Measurements from ENCODE around the gene CAPN9.
"Not testable (repeated sequence)": the region's sequence is repeated elsewhere in the genome, so short reads cannot be mapped to it uniquely, and the experiment has no call there.

CAPN9 gene

GRCh38 chr1:230749150-230749549 is 2.0 kb downstream of the CAPN9 start:
- no peak for DNase-seq (ENCODE audit: low read depth)

DNA sequence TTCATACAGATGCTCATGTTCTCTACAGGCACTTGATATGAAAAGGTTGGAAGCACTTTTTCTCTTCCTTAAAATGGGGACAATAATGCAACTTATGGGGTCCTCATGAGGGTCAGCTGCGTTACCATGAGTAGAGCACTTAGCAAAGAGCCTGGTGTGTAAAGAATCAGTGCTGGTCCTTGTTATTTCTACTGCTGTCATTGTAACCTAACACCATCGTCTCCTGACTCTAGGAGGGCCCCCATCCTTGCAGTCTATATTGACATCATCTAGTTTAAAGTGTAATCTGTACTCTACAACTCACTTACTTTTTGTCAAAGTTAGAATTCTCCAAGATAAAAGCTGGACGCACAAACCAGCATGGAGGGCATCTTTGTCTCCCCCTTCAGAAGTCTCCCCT is 2.4 kb downstream of the CAPN9 start:
- DNase-seq (ENCODE audit: low read depth), result no peak

DNA sequence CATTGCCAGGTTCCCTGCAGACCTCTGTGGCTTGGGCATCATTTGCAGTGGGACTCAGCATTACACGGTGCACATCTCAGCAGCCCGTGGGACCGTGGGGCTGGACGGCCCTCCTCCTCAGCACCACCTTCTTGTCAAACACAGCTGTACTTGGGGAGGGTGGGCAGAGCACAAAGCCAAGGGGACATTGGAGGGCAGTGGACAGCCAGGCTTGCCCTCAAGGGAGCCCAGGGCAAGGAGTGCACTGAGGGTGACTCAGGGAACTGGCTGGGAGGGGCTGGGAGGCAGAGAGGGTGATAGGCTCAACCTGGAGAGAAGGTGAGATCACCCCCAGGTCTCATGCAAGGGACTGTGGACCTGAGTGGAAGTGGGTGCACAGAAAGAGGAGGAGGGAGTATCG is 3.4 kb downstream of the CAPN9 start:
- DNase-seq (ENCODE audit: low read depth), result no peak

DNA sequence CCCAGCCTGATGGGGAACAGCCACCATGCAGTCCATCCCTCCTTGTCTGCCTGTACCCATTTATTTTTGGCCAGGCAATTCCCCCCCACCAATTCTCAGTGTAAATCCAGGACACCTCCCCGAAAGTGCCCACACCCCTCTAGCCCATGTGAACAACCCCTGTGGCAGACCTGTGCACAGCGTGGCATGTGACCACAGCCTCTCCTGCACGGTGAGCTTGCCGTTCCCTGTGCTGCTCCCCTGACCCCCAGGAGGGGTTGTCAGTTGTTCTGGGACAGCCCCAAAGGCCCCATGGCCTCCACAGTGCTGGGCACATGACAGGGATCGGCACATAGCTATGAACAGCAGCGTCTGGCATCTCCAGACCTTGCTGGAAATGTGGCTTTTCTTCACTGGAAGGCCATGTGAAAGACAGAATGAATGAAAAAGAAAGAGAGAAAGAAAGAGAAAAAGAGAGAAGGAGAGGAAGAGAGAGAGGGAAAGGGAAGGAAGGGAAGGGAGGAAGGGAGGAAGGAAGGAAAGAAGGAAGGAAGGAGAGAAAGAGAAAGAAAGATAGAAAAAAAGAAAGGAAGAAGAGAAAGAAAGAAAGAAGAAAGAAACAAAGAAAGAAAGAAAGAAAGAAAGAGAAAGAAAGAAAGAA is 3.9 kb downstream of the CAPN9 start:
- no peak for DNase-seq (ENCODE audit: low read depth)

DNA sequence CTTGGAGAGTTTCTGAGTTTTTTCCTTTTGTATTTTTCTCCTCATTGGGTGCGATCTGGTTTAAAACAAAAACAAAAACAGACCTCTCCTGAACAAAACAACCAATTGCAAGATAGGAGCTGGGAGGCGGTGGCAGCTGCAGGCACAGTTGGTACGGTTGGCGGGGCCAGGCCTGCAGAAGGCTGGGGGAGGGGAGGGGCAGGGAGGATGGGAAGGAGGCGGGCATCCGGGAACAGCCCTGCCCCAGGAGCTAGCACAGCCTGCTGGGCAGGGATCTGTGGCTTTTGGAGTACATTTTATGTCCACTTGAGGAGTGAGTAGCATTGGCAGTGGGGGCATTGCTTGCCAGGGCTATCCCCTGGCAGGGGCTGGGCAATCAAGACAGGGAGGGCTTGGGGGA is 5.2 kb downstream of the CAPN9 start:
- DNase-seq (ENCODE audit: low read depth), result no peak

DNA sequence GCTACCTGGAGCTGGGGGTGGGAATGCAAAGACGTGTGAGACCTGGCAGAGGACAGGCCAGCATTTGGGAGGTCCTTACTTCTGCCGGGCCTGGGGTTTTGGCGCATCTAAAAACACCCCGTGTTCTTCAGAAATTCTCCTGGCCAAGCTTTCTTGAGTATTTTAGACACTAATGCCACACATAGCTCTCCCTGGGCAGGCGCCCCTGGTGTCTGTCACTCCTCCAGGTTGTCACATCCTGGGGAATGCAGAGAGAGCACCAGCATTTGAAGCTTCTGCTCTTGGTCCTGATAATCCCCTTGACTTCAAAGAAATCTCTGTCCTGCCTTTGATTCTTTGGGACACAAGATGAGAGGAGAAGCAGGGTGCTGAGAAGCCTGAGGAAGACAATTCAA is 6.0 kb downstream of the CAPN9 start:
- no peak for DNase-seq (ENCODE audit: low read depth)

DNA sequence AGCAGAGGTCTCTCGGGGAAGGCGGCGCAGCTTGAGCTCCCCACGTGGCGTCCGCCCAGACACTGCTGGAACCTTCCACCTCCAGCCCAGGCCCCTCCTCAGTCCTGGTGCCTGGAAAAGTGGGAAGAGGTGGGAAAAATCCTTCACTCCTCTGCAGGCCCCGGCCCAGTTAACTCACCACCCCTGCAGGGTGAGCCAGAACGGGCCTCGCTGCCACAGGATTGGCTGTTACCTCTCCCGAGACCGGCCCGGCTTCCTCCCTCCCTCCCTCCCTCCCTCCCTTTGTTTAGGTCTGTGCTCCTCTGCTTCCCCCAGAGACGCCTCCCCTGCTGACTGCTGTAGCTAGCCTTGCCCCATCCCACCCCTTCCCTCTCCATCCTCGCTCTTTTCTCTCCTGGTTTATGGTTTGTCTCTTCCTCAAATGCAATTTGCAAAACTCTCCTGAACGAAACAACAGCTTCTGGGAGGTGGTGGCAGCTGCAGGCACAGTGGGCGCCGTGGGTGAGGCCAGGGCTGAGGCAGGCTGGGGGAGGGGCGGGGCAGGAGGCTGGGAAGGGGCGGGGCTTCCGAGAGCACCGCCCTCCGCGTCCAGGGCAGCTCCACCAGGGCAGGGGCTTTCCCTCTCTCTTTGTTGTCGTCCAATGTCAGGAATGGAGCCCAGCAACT is 6.5 kb downstream of the CAPN9 start:
- DNase-seq (ENCODE audit: low read depth), result peak; percentile 6

GRCh38 chr1:230754796-230755195 is 7.6 kb downstream of the CAPN9 start:
- DNase-seq (ENCODE audit: low read depth), result no peak

DNA sequence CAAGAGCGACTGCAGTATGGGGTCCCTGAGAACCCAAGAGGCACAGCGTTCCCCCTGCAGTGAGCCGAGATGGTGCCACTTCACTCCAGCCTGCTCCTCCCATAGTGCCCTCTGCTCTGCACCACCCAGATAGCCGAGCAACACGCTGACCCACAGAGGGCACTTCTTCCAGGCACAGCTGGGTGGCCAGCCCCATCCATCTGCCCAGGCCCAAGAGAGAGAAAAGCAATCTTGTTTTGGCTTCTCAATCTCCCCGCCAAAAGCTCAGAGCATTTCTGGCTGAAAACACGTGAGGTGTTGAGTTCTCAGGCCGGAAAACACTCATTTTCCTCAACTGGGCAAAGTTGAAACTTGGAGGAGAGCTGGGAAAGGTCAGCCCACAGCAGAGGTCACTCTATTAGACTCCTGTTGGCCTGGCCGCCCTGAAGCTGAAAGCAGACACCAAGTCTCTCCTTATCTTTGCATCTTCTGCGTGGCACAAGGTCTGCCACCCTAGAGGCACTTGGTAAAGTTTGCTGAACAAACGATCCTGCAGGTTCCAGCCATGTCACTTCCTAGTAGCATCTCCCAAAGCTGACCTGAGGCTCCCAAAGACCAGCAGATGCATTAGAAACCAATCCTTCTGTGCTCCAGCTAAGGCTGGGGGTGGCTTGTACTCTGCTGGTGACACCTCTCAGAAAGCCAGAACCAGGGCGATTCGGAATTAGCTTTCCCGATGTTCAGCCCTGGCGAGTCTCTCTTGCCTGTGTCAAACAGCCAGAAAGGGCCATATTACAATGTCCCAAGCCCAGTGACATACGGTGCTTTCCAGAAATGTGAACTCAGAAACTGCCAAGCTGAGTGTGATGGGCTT is 10.9 kb downstream of the CAPN9 start:
- DNase-seq (ENCODE audit: low read depth), result no peak

DNA sequence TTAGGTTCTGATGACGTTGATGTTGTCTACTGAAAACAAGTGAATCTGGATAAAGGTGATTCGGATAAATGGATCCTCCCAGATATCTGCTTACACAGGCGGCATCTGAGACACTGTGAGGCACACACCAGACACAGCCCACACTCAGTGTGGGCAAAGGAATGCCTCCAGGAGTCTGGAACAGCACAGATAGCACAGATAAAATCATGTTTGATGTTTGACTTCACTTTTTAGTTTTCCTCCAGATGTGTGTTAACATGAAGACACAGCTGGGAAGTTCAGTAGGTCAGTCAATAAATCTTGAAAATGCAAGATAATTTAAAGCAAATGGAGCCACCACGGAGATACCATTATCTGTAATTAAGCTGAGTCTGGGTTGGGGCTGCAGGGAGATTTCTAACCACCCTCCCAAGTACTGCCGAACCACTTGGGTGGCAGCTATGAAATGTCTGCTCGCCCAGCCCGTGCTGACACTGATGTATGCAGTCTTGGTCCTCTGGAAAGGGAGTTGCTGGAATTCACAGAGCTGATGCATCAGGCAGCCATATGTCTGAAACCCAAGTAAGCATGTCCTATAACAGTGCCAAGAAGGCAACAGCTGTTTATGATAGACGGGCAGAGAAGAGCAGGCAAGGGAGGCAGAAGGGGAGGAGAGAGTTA is 11.7 kb downstream of the CAPN9 start:
- DNase-seq (ENCODE audit: low read depth), result no peak

DNA sequence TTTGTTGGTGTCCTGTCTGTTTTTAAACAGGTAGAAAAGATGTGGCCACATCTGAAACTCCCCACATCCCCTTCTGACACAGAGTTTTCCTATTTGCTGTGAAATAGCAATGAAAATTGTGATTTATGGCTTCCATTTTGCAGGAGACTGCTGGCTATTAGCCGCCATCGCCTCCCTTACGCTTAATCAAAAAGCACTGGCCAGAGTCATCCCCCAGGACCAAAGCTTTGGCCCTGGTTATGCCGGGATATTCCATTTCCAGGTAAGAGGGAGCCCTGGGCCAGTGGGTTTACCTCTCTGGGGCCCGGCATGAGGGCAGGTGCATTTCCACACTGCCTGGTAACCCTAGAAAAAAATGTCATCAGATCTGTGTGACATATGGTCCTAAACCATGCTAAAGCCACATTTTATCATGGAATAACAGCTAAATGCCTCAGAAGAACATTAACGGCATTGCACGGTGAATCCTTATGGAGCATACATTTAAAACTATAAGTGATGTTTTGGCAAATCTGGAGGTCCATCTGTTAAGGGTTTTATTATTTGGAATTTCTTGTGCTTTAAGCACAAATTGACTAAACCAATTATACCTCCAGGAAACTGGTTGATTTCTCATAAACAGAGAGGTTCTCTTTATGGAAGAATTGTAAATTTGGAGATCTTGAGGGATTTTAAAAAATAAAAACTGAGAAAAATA is 12.3 kb downstream of the CAPN9 start:
- no peak for DNase-seq (ENCODE audit: low read depth)

GRCh38 chr1:230760360-230760827 is 13.2 kb downstream of the CAPN9 start:
- no peak for DNase-seq (ENCODE audit: low read depth)

GRCh38 chr1:230761443-230762167 is 14.4 kb downstream of the CAPN9 start:
- DNase-seq (ENCODE audit: low read depth), result no peak

DNA sequence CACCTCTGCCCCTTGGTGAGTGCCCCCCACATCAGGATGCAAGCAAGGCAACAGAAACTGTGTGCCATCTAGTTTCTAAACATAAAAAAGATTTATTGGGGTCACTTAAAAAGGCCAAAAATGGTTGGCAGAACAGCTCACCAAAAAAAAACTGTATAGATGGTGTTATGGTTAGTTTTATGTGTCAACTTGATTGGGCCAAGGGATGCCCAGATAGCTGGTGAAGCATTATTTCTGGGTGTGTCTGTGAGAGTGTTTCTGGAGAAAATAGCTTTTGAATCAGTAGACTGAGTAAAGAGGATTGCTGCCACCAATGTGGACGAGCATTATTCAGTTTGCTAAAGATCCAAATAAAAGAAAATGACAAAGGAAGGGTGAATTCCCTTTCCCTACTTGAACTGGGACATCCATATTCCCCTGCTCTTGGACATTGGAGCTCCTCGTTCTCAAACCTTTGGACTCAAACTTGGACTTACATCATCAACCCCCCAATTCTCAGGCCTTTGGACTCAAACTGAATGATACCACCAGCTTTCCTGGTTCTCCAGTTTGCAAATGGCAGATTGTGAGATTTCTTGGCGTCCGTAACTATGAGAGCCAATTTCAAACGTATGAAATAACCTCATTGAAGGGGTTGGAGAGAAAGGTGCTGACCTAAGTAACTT is 16.9 kb downstream of the CAPN9 start:
- DNase-seq (ENCODE audit: low read depth), result no peak

DNA sequence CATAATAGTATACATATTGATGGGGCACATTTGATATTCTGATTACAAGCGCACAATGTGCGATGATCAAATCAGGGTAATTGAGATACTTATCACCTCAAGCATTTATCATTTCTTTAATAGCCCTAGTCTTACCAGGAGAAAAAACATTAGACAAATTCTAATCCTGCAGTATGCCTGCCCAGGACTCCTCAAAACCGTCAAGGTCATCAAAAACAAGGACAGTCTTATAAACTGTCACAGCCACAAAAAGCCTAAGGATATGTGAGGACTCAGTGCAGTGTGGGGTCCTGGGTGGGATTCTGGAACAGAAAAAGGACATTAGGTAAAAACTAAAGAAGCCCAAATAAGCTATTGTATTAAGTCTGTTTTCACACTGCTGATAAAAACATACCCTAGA is 19.1 kb downstream of the CAPN9 start:
- DNase-seq (ENCODE audit: low read depth), result no peak

DNA sequence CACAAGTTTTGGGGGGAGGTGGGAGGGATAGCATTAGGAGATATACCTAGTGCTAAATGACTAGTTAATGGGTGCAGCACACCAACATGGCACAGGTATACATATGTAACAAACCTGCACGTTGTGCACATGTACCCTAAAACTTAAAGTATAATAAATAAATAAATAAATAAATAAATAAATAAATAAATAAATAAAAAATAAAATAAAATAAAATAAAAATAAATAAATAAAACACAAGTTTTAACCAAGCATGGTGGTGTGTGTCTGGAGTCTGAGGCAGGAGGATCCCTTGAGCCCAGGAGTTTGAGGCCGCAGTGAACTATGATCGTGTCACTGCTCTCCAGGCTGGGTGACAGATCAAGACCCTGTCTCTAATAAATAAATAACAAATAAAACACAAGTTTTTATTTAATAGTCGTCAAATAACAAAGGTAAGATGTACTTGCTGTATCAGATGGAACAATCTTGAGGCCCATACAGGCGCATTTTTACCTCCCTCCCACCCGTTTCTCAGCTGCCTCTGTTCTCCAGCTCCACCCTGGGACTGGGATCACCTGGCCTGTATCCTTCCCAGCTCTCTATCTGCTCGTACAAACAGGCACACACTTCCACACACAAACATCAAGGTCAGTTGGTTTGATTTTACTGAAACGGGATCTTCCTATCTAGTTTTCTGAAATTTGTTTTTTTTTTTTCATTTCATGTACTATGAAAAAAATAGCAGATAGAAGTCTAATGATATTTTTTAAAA is 20.8 kb downstream of the CAPN9 start:
- not testable (repeated sequence) for DNase-seq (ENCODE audit: low read depth)

DNA sequence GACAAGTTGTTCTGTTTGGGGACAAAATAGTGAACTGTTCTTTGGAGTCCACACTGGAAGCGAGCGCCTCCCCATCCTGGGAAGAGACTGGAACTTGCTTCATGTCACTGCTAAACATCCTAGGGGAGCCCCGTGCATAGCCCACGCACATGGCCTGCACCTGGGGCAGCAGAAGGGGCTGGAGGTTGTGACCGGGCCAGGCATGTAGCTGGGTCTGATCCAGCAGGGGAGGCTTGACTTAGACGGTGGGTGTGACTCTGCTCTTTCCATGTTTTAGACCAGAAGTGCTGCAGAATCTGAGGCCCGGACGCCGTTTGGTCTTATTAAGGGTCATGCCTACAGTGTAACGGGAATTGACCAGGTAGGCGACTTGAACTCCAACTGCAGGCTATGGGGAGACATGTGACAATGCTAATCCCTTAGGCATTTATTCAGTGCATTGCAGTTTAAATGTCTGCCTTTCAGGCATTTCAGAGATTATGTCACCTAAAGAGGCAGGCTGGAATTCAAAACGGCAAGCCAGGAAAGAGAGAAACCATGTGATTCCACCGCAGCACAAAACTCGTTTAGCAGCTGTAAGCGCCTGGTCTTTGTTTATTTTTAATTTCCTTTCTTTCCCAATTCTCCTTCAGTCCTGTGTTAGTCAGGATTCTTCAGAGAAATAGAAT is 21.8 kb downstream of the CAPN9 start:
- no peak for DNase-seq (ENCODE audit: low read depth)

- no peak for DNase-seq (ENCODE audit: low read depth)
Observed at GRCh38 chr1:230770317-230770716, 23.1 kb downstream of the CAPN9 start.

DNA sequence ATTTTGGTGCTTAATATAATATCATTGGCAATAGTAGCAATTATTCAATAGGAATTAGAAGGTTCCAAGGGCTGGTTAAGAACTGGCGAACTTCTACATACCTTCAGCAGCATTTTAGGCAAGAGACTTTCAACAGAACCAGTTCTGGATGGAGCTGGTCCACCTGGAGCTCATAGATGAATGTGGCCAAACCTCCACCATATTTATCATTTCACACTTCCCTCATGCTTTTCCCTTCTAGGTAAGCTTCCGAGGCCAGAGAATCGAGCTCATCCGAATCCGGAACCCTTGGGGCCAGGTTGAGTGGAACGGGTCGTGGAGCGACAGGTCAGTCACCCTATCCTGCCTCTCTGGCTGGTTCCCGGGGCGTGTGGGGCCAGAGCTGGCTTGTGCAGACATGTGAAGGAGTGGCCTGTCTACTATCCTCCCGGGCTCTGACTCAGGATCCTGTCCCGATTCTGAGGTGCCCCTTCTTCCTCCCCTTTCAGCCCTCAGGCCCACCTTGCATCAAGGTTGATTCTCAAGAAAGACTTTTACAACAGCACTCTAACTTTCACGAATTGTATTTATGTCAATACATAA is 24.7 kb downstream of the CAPN9 start:
- no peak for DNase-seq (ENCODE audit: low read depth)

All from activated T-cell treated with anti-CD3 and anti-CD28 coated beads for 48 hours (primary cell).